ENCODE measurements around the gene ACTN4. TPM values are rescaled to one million over a fixed set of nuclear protein-coding genes. Genes with fewer than 3 reads are reported as not detected.

ACTN4 gene
- polyA plus RNA-seq, 1 experiment = 970 TPM

- H3K4me3 ChIP-seq (ENCODE audit: low read depth, low read length) = no peak overlapping the region
- peaks cover 13% of the 10 kb centered on the region for H3K36me3 ChIP-seq (ENCODE audit: control insufficient read depth, insufficient read depth, low read length)
- no peak for DNase-seq (ENCODE audit: low read depth)
- no peak for TF ChIP-seq CTCF (IDR thresholded peaks at IDR 0.05; ENCODE audit: insufficient read depth, low read depth, low read length)
- ChIA-PET POLR2A (no interaction called here), CTCF (interaction anchor here (0.6 kb wide), 2 partner anchors 59 to 156 kb away, joined by 3 read pairs; no protein-coding TSS in a partner anchor)
- H3K27me3 ChIP-seq (ENCODE audit: control insufficient read depth, insufficient read depth, low read length) = no peaks in the 10 kb centered on the region
Measured at GRCh38 chr19:38693380-38694223, 46.2 kb downstream of the ACTN4 start.

- POLR2A ChIA-PET = interaction anchor here (0.7 kb wide), 1 partner anchor 16 kb away, joined by 3 read pairs; no protein-coding TSS in a partner anchor
- no peak for DNase-seq (ENCODE audit: low read depth)
- CTCF ChIA-PET = interaction anchor here (1.3 to 1.4 kb wide), 2 partner anchors 17 to 61 kb away, joined by 3 to 5 read pairs; no protein-coding TSS in a partner anchor
- no peaks in the 10 kb centered on the region for H3K27me3 ChIP-seq (ENCODE audit: control insufficient read depth, insufficient read depth, low read length)
- peaks cover 13% of the 10 kb centered on the region for H3K36me3 ChIP-seq (ENCODE audit: control insufficient read depth, insufficient read depth, low read length)
- no peak overlapping the region for H3K4me3 ChIP-seq (ENCODE audit: low read depth, low read length)
- no peak for TF ChIP-seq CTCF (IDR thresholded peaks at IDR 0.05; ENCODE audit: insufficient read depth, low read depth, low read length)
Measured at GRCh38 chr19:38695317-38695683, 47.9 kb downstream of the ACTN4 start.

GRCh38 chr19:38695832-38696728 lies 48.6 kb downstream of the ACTN4 start:
- ChIA-PET POLR2A (no interaction called here), CTCF (interaction anchor here (1.3 to 1.4 kb wide), 2 partner anchors 16 to 62 kb away, joined by 3 to 5 read pairs; no protein-coding TSS in a partner anchor)
- H3K36me3 ChIP-seq (ENCODE audit: control insufficient read depth, insufficient read depth, low read length) = peaks cover 20% of the 10 kb centered on the region
- no peak overlapping the region for H3K4me3 ChIP-seq (ENCODE audit: low read depth, low read length)
- no peaks in the 10 kb centered on the region for H3K27me3 ChIP-seq (ENCODE audit: control insufficient read depth, insufficient read depth, low read length)
- DNase-seq (ENCODE audit: low read depth) = no peak
- no peak for TF ChIP-seq CTCF (IDR thresholded peaks at IDR 0.05; ENCODE audit: insufficient read depth, low read depth, low read length)

- no peak for TF ChIP-seq CTCF (IDR thresholded peaks at IDR 0.05; ENCODE audit: insufficient read depth, low read depth, low read length)
- H3K36me3 ChIP-seq (ENCODE audit: control insufficient read depth, insufficient read depth, low read length) = peaks cover 23% of the 10 kb centered on the region
- H3K4me3 ChIP-seq (ENCODE audit: low read depth, low read length) = no peak overlapping the region
- POLR2A ChIA-PET = no interaction called here
- CTCF ChIA-PET = interaction anchor here (1.4 kb wide), 1 partner anchor 15 kb away, joined by 3 read pairs; no protein-coding TSS in a partner anchor
- no peaks in the 10 kb centered on the region for H3K27me3 ChIP-seq (ENCODE audit: control insufficient read depth, insufficient read depth, low read length)
- no peak for DNase-seq (ENCODE audit: low read depth)
Measured at GRCh38 chr19:38696729-38697055, 49.2 kb downstream of the ACTN4 start.

GRCh38 chr19:38697197-38697596 lies 49.7 kb downstream of the ACTN4 start:
- POLR2A ChIA-PET = no interaction called here
- H3K36me3 ChIP-seq (ENCODE audit: control insufficient read depth, insufficient read depth, low read length) = peaks cover 26% of the 10 kb centered on the region
- H3K27me3 ChIP-seq (ENCODE audit: control insufficient read depth, insufficient read depth, low read length) = no peaks in the 10 kb centered on the region
- H3K4me3 ChIP-seq (ENCODE audit: low read depth, low read length) = no peak overlapping the region
- DNase-seq (ENCODE audit: low read depth) = no peak
- CTCF ChIA-PET = no interaction called here
- no peak for TF ChIP-seq CTCF (IDR thresholded peaks at IDR 0.05; ENCODE audit: insufficient read depth, low read depth, low read length)

All from BJ (cell line).